Neural progenitor cell (in vitro differentiated cells): ENCODE data around the gene PCDHB9.

Experiments
- EZH2 ChIP-seq: fragments of 200-600 bp; sonication (generic); IDR thresholded peaks from 2 replicates; pipeline ENCODE4 v1.6.1; 2017; ENCODE audit warnings: antibody characterized with exemption, mild to moderate bottlenecking, moderate library complexity
- TF ChIP-seq, protein P1 (sequence below): fragments of 200-600 bp; sonication (generic); IDR thresholded peaks from 2 replicates; pipeline ENCODE4 v1.5.1; 2017; ENCODE audit warnings: antibody characterized with exemption, mild to moderate bottlenecking

GRCh38 chr5:141186897-141187512, at the start of gene PCDHB9:
- TF ChIP-seq EZH2: no peak
- TF ChIP-seq, protein P1, sequence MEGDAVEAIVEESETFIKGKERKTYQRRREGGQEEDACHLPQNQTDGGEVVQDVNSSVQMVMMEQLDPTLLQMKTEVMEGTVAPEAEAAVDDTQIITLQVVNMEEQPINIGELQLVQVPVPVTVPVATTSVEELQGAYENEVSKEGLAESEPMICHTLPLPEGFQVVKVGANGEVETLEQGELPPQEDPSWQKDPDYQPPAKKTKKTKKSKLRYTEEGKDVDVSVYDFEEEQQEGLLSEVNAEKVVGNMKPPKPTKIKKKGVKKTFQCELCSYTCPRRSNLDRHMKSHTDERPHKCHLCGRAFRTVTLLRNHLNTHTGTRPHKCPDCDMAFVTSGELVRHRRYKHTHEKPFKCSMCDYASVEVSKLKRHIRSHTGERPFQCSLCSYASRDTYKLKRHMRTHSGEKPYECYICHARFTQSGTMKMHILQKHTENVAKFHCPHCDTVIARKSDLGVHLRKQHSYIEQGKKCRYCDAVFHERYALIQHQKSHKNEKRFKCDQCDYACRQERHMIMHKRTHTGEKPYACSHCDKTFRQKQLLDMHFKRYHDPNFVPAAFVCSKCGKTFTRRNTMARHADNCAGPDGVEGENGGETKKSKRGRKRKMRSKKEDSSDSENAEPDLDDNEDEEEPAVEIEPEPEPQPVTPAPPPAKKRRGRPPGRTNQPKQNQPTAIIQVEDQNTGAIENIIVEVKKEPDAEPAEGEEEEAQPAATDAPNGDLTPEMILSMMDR: peak; percentile 74
